ENCODE results near the gene BCL2L1.

DNA sequence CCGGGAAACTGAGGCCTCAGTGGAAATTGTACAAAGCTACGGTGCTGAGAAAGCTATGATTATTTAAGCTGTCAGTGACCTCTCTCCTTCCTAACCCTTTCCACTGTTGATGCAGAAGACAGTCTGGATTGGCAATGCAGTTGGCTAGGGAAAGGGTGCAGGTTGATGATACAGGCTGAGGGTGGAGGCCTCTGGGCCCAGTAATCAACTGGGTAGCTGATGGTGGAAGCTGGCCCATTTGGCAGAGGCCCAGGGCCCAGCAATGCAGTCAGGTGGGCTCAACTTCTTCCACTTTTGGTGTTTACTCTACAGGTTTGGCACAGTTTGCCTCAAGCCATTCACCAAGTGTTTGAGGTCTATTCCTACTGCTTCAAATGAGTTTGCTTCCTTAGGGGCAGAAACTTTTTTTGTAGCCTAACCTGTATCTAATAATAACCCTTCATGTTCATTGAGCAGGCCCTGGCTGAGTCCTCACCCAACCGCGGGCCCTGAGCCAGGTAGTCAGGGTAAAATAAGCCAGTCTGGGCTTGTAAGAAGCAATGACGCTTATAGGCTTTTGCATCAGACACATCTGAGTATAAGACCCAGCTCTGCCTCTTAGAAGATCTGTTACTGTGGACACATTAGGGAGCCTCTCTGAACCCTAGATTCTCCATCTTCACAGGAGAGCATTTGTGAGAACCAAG lies 12.1 kb downstream of the BCL2L1 start:
- TF ChIP-seq, protein P1, sequence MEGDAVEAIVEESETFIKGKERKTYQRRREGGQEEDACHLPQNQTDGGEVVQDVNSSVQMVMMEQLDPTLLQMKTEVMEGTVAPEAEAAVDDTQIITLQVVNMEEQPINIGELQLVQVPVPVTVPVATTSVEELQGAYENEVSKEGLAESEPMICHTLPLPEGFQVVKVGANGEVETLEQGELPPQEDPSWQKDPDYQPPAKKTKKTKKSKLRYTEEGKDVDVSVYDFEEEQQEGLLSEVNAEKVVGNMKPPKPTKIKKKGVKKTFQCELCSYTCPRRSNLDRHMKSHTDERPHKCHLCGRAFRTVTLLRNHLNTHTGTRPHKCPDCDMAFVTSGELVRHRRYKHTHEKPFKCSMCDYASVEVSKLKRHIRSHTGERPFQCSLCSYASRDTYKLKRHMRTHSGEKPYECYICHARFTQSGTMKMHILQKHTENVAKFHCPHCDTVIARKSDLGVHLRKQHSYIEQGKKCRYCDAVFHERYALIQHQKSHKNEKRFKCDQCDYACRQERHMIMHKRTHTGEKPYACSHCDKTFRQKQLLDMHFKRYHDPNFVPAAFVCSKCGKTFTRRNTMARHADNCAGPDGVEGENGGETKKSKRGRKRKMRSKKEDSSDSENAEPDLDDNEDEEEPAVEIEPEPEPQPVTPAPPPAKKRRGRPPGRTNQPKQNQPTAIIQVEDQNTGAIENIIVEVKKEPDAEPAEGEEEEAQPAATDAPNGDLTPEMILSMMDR (IDR thresholded peaks at IDR 0.05): no peak
- TF ChIP-seq POLR2A (IDR thresholded peaks at IDR 0.05): no peak

All from tibial nerve (tissue), 3 donors.